ENCODE measurements around the gene RPP30. TPM values are rescaled to one million over a fixed set of nuclear protein-coding genes. Genes with fewer than 3 reads are reported as not detected.

The RPP30 gene
- total RNA-seq, 1 experiment from 2014 or later = 36.6 TPM

GRCh38 chr10:90837486-90837885 lies 34.3 kb upstream of the RPP30 start:
- H3K9me3 Mint-ChIP-seq (ENCODE audit: low read depth, unreplicated experiment) = no peaks in the 10 kb centered on the region
- no peak for DNase-seq
- CTCF ChIA-PET = no interaction called here
- no peak overlapping the region for H3K4me3 Mint-ChIP-seq (ENCODE audit: low read depth, unreplicated experiment)
- H3K27ac Mint-ChIP-seq (ENCODE audit: unreplicated experiment) = no peak overlapping the region
- peaks cover 40% of the 10 kb centered on the region for H3K27me3 Mint-ChIP-seq (ENCODE audit: unreplicated experiment)
- no peak for TF ChIP-seq CTCF (IDR thresholded peaks at IDR 0.05; ENCODE audit: unreplicated experiment)
- intact Hi-C loops (cut with micrococcal nuclease; ENCODE audit: unreplicated experiment) = no loop called here
- no peaks in the 10 kb centered on the region for H3K4me1 Mint-ChIP-seq (ENCODE audit: low read depth, unreplicated experiment)
- no peaks in the 10 kb centered on the region for H3K36me3 Mint-ChIP-seq (ENCODE audit: insufficient read depth, unreplicated experiment)
- BruUV-seq (replicated peaks) = no TSS peak

GRCh38 chr10:90842725-90843124 lies 29.0 kb upstream of the RPP30 start:
- CTCF ChIA-PET = no interaction called here
- intact Hi-C loops (cut with micrococcal nuclease; ENCODE audit: unreplicated experiment) = no loop called here
- no TSS peak for BruUV-seq (replicated peaks)
- H3K4me1 Mint-ChIP-seq (ENCODE audit: low read depth, unreplicated experiment) = no peaks in the 10 kb centered on the region
- H3K9me3 Mint-ChIP-seq (ENCODE audit: low read depth, unreplicated experiment) = peaks cover 2% of the 10 kb centered on the region
- H3K36me3 Mint-ChIP-seq (ENCODE audit: insufficient read depth, unreplicated experiment) = no peaks in the 10 kb centered on the region
- no peak overlapping the region for H3K27ac Mint-ChIP-seq (ENCODE audit: unreplicated experiment)
- TF ChIP-seq CTCF (IDR thresholded peaks at IDR 0.05; ENCODE audit: unreplicated experiment) = no peak
- H3K4me3 Mint-ChIP-seq (ENCODE audit: low read depth, unreplicated experiment) = no peak overlapping the region
- H3K27me3 Mint-ChIP-seq (ENCODE audit: unreplicated experiment) = peaks cover 59% of the 10 kb centered on the region
- DNase-seq = no peak

GRCh38 chr10:90845726-90846125 lies 26.0 kb upstream of the RPP30 start:
- H3K9me3 Mint-ChIP-seq (ENCODE audit: low read depth, unreplicated experiment) = peaks cover 7% of the 10 kb centered on the region
- no peak for DNase-seq
- no peak for TF ChIP-seq CTCF (IDR thresholded peaks at IDR 0.05; ENCODE audit: unreplicated experiment)
- H3K4me1 Mint-ChIP-seq (ENCODE audit: low read depth, unreplicated experiment) = no peaks in the 10 kb centered on the region
- BruUV-seq (replicated peaks) = no TSS peak
- CTCF ChIA-PET = no interaction called here
- no peak overlapping the region for H3K4me3 Mint-ChIP-seq (ENCODE audit: low read depth, unreplicated experiment)
- H3K27ac Mint-ChIP-seq (ENCODE audit: unreplicated experiment) = no peak overlapping the region
- peaks cover 31% of the 10 kb centered on the region for H3K27me3 Mint-ChIP-seq (ENCODE audit: unreplicated experiment)
- H3K36me3 Mint-ChIP-seq (ENCODE audit: insufficient read depth, unreplicated experiment) = no peaks in the 10 kb centered on the region
- intact Hi-C loops (cut with micrococcal nuclease; ENCODE audit: unreplicated experiment) = no loop called here

DNA sequence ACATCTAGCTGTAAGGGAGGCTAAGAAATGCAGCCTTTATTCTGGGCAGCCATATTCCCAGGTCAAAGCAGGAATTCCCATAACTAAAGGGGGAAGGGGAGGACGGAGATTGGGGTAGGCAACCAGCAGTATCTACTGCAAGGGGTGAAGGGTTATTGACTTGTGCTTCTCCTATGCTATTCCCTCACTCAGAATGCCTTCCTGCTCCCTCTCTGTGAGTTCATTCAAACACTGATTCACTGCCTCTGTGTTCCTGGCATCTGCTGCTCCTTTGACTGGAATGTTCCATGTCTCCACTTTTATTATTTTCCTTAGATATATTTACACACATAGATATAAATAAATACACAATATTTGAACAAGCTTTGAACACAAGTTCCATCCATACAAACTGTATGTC lies 25.0 kb upstream of the RPP30 start:
- Mint-ChIP-seq H3K4me3 (ENCODE audit: low read depth, unreplicated experiment) (no peak overlapping the region), H3K27ac (ENCODE audit: unreplicated experiment) (no peak overlapping the region), H3K9me3 (ENCODE audit: low read depth, unreplicated experiment) (peaks cover 9% of the 10 kb centered on the region), H3K27me3 (ENCODE audit: unreplicated experiment) (peaks cover 31% of the 10 kb centered on the region), H3K36me3 (ENCODE audit: insufficient read depth, unreplicated experiment) (no peaks in the 10 kb centered on the region), H3K4me1 (ENCODE audit: low read depth, unreplicated experiment) (no peaks in the 10 kb centered on the region)
- no TSS peak for BruUV-seq (replicated peaks)
- TF ChIP-seq CTCF (IDR thresholded peaks at IDR 0.05; ENCODE audit: unreplicated experiment) = no peak
- CTCF ChIA-PET = no interaction called here
- intact Hi-C loops (cut with micrococcal nuclease; ENCODE audit: unreplicated experiment) = no loop called here
- no peak for DNase-seq
